HCT116 (cell line): Measurements from ENCODE around the gene CDKN2B-AS1. TPM values are rescaled to one million over a fixed set of nuclear protein-coding genes. Genes with fewer than 3 reads are reported as not detected.

Experiments
- ATAC-seq: fragments of 200-7000 bp; cut with Tn5 transposase; 2 replicates; pipeline ENCODE4 v1.9.1; 2020; ENCODE audit warnings: mild to moderate bottlenecking, moderate library complexity
- BruUV-seq: library from RNA; stranded (reverse); fragments of 400-500 nt; replicated peaks from 2 replicates; lab custom pipeline; 2021; lab: Mats Ljungman, UMichigan
- CTCF ChIA-PET: fragments of 300-600 bp; sonication (Branson Sonifier 250); formaldehyde crosslinking; loops from one replicate; lab custom pipeline; 2021; ENCODE audit warnings: antibody characterized with exemption; lab: Charles Lee
- POLR2A ChIA-PET: fragments of 300-600, 350-600 bp; sonication (Branson Sonifier 250); formaldehyde crosslinking; loops from one replicate; lab custom pipeline; 2021; ENCODE audit warnings: antibody characterized with exemption; lab: Charles Lee
- RAD21 ChIA-PET, 2 experiments: fragments of 300-600 bp; sonication (Branson Sonifier 250); formaldehyde crosslinking; loops; one replicate each; lab custom pipeline; 2023; ENCODE audit warnings: low total read pairs in 2 of 2; ENCODE audit not compliant: uncharacterized antibody in 2 of 2, unreplicated experiment in 2 of 2, low non-redundant PET in 1 of 2; lab: Charles Lee
- DNase-seq: peaks from one replicate; pipeline ENCODE4 v3.0.0-alpha.2; 2010; ENCODE audit warnings: low read depth, low spot score
- H2AFZ ChIP-seq: fragments of 200-600 bp; shearing (Covaris generic), sonication (generic); 2 replicates; pipeline ENCODE4 v1.6.1; 2017; ENCODE audit warnings: low read depth, mixed run types, mixed read lengths, antibody characterized with exemption, low read length; ENCODE audit not compliant: poor library complexity, severe bottlenecking
- H3K27ac ChIP-seq: 2 replicates; pipeline ENCODE4 v1.5.1; 2012; ENCODE audit warnings: low read depth, low read length
- H3K27me3 ChIP-seq: fragments of 200-600 bp; sonication (generic); 2 replicates; pipeline ENCODE4 v1.6.1; 2016; ENCODE audit warnings: mixed run types, low read length, mixed read lengths; ENCODE audit not compliant: insufficient read depth
- H3K36me3 ChIP-seq, 2 experiments: fragments of 200-500 bp in 1 of 2; fragments of 200-600 bp in 1 of 2; sonication (Bioruptor generic) in 1 of 2; sonication (generic) in 1 of 2; 2 replicates each; pipeline versions ENCODE4 v1.5.1 to v1.6.1; 2014 to 2016; ENCODE audit warnings: low read length in 2 of 2, inconsistent platforms in 1 of 2, mixed read lengths in 1 of 2, mixed run types in 1 of 2; ENCODE audit not compliant: insufficient read depth in 2 of 2, control insufficient read depth in 1 of 2
- H3K4me1 ChIP-seq, 2 experiments: fragments of 200-600 bp in 1 of 2; sonication (generic) in 1 of 2; 2 replicates each; pipeline versions ENCODE4 v1.5.1 to v1.6.1; 2012 to 2017; ENCODE audit warnings: low read length in 2 of 2, inconsistent platforms in 1 of 2, mild to moderate bottlenecking in 1 of 2, mixed read lengths in 1 of 2, mixed run types in 1 of 2, moderate library complexity in 1 of 2; ENCODE audit not compliant: insufficient read depth in 2 of 2, control insufficient read depth in 1 of 2
- H3K4me2 ChIP-seq: fragments of 200-600 bp; sonication (generic); 2 replicates; pipeline ENCODE4 v1.6.1; 2017; ENCODE audit warnings: mixed run types, low read length, mixed read lengths
- H3K4me3 ChIP-seq, 2 experiments: fragments of 200-600 bp in 1 of 2; sonication (generic) in 1 of 2; replicated peaks in 1 of 2; 2 replicates each; pipeline ENCODE4 v1.5.1; 2011 to 2016; ENCODE audit warnings: low read length in 2 of 2, control low read depth in 1 of 2, low read depth in 1 of 2, mild to moderate bottlenecking in 1 of 2, mixed read lengths in 1 of 2, mixed run types in 1 of 2
- H3K79me2 ChIP-seq: fragments of 200-600 bp; sonication (generic); 2 replicates; pipeline ENCODE4 v1.6.1; 2017; ENCODE audit warnings: mild to moderate bottlenecking, mixed run types, low read length, moderate library complexity, mixed read lengths; ENCODE audit not compliant: insufficient read depth
- H3K9ac ChIP-seq: fragments of 200-600 bp; sonication (generic); 2 replicates; pipeline ENCODE4 v1.6.1; 2016; ENCODE audit warnings: low read length, mixed read lengths
- H3K9me2 ChIP-seq: fragments of 200-600 bp; sonication (generic), shearing (Covaris generic); 2 replicates; pipeline ENCODE4 v1.6.1; 2017; ENCODE audit warnings: mixed run types, mild to moderate bottlenecking, moderate library complexity; ENCODE audit not compliant: insufficient read depth
- H3K9me3 ChIP-seq, 2 experiments: fragments of 200-500 bp in 1 of 2; fragments of 200-600 bp in 1 of 2; sonication (Bioruptor generic) in 1 of 2; sonication (generic) in 1 of 2; 2 replicates each; pipeline ENCODE4 v1.6.1; 2014 to 2017; ENCODE audit warnings: low read length in 2 of 2, mixed read lengths in 2 of 2, inconsistent platforms in 1 of 2, low read depth in 1 of 2, mild to moderate bottlenecking in 1 of 2, mixed run types in 1 of 2, moderate library complexity in 1 of 2; ENCODE audit not compliant: control insufficient read depth in 1 of 2, insufficient read depth in 1 of 2
- H4K20me1 ChIP-seq: fragments of 200-600 bp; sonication (generic), shearing (Covaris generic); 2 replicates; pipeline ENCODE4 v1.6.1; 2017; ENCODE audit warnings: mixed run types, mild to moderate bottlenecking, moderate library complexity; ENCODE audit not compliant: insufficient read depth
- EGR1 ChIP-seq: IDR thresholded peaks from 2 replicates; pipeline ENCODE4 v1.6.1; 2012; ENCODE audit warnings: low read depth
- EZH2phosphoT487 ChIP-seq: fragments of 200-600 bp; IDR thresholded peaks from 2 replicates; pipeline ENCODE4 v1.6.1; 2018; ENCODE audit warnings: antibody characterized with exemption, borderline replicate concordance
- FOSL1 ChIP-seq: IDR thresholded peaks from 2 replicates; pipeline ENCODE4 v1.6.1; 2012; ENCODE audit warnings: low read depth
- POLR2AphosphoS5 ChIP-seq: IDR thresholded peaks from 2 replicates; pipeline ENCODE4 v1.6.1; 2011; ENCODE audit warnings: mild to moderate bottlenecking, low read depth, low read length, moderate library complexity
- RAD21 ChIP-seq: IDR thresholded peaks from 2 replicates; pipeline ENCODE4 v1.6.1; 2012; ENCODE audit warnings: low read depth, mild to moderate bottlenecking
- SRF ChIP-seq: IDR thresholded peaks from 2 replicates; pipeline ENCODE4 v1.6.1; 2012; ENCODE audit warnings: low read depth
- TCF7L2 ChIP-seq: IDR thresholded peaks from 2 replicates; pipeline ENCODE4 v1.7.0; 2011; ENCODE audit warnings: borderline replicate concordance, inconsistent platforms; ENCODE audit not compliant: insufficient read depth, insufficient read length; ENCODE audit errors: extremely low read depth
- YY1 ChIP-seq: IDR thresholded peaks from 2 replicates; pipeline ENCODE4 v1.6.1; 2011; ENCODE audit warnings: low read length, low read depth, moderate library complexity, mild to moderate bottlenecking; ENCODE audit not compliant: insufficient replicate concordance; ENCODE audit errors: extremely low read depth
- ZFX ChIP-seq: fragments of 450-650 bp; IDR thresholded peaks from 2 replicates; pipeline ENCODE4 v1.6.1; 2017
- intact Hi-C: fragments of 100-400 bp; cut with micrococcal nuclease; formaldehyde crosslinking; loops from 2 replicates; pipeline ENCODE4 v1.10.0; 2022
- total RNA-seq: library from RNA; stranded (reverse); gene quantifications from one replicate; pipeline ENCODE4 v1.2.1, GENCODE V29; 2021; ENCODE audit not compliant: unreplicated experiment
- TF ChIP-seq, protein P1 (sequence below), 3 experiments: fragments of 200-600 bp in 1 of 3; sonication (generic) in 1 of 3; IDR thresholded peaks in 2 of 3; conservative IDR thresholded peaks in 1 of 3; 2 replicates each; pipeline ENCODE4 v1.5.1; 2012 to 2017; ENCODE audit warnings: low read depth in 2 of 3, low read length in 2 of 3, antibody characterized with exemption in 1 of 3, borderline replicate concordance in 1 of 3, control low read depth in 1 of 3, mild to moderate bottlenecking in 1 of 3, mixed read lengths in 1 of 3, mixed run types in 1 of 3, moderate library complexity in 1 of 3; ENCODE audit not compliant: insufficient read depth in 1 of 3
- TF ChIP-seq, protein P2 (sequence below): IDR thresholded peaks from 2 replicates; pipeline ENCODE4 v1.6.1; 2012
- TF ChIP-seq, protein P3 (sequence below): IDR thresholded peaks from 2 replicates; pipeline ENCODE4 v1.6.1; 2011; ENCODE audit warnings: mild to moderate bottlenecking, low read length, moderate library complexity; ENCODE audit not compliant: insufficient replicate concordance; ENCODE audit errors: extremely low read depth
- TF ChIP-seq, protein P4 (sequence below): IDR thresholded peaks from 2 replicates; pipeline ENCODE4 v1.6.1; 2012

Gene CDKN2B-AS1
- total RNA-seq, 1 experiment from 2014 or later = 1.7 TPM

DNA sequence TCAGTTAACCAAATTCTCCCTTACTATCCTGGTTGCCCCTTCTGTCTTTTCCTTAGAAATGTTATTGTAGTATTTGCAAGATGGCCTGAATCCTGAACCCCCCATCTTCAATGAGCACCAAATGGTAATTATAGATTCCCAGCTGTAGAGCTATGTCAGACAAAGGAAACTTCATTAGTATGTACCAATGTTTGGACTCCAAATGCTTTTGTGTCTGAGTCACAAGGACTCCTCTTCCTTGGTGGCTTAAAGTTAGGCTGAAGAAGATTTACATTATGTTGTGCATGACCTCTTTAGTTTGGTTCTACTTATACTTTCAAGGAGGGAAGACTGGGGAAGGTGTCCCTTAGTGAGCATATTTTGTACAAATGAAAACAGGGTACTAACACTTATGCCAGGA is 120.4 kb downstream of the CDKN2B-AS1 start:
- Histone ChIP-seq H3K79me2 (no peaks in the 10 kb centered on the region), H3K4me1 (peaks cover 0 to 4% of the 10 kb centered on the region in 2 experiments; a peak in 1 of 4 replicates), H3K36me3 (no peaks in the 10 kb centered on the region), H2AFZ (no peak overlapping the region), H3K9ac (no peak overlapping the region), H4K20me1 (no peaks in the 10 kb centered on the region), H3K9me3 (no peaks in the 10 kb centered on the region), H3K4me3 (no peak overlapping the region), H3K27me3 (no peaks in the 10 kb centered on the region), H3K9me2 (no peaks in the 10 kb centered on the region), H3K27ac (no peak overlapping the region), H3K4me2 (no peak overlapping the region)
- TF ChIP-seq, protein P1, sequence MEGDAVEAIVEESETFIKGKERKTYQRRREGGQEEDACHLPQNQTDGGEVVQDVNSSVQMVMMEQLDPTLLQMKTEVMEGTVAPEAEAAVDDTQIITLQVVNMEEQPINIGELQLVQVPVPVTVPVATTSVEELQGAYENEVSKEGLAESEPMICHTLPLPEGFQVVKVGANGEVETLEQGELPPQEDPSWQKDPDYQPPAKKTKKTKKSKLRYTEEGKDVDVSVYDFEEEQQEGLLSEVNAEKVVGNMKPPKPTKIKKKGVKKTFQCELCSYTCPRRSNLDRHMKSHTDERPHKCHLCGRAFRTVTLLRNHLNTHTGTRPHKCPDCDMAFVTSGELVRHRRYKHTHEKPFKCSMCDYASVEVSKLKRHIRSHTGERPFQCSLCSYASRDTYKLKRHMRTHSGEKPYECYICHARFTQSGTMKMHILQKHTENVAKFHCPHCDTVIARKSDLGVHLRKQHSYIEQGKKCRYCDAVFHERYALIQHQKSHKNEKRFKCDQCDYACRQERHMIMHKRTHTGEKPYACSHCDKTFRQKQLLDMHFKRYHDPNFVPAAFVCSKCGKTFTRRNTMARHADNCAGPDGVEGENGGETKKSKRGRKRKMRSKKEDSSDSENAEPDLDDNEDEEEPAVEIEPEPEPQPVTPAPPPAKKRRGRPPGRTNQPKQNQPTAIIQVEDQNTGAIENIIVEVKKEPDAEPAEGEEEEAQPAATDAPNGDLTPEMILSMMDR (IDR thresholded peaks at IDR 0.05 in 2 of 3, conservative IDR thresholded peaks at IDR 0.05 in 1 of 3; ENCODE audit: borderline replicate concordance in 1 of 3, insufficient read depth in 1 of 3, low read depth in 2 of 3, low read length in 2 of 3) = no peak
- TF ChIP-seq, protein P2, sequence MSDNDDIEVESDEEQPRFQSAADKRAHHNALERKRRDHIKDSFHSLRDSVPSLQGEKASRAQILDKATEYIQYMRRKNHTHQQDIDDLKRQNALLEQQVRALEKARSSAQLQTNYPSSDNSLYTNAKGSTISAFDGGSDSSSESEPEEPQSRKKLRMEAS = no peak
- TF ChIP-seq, protein P3, sequence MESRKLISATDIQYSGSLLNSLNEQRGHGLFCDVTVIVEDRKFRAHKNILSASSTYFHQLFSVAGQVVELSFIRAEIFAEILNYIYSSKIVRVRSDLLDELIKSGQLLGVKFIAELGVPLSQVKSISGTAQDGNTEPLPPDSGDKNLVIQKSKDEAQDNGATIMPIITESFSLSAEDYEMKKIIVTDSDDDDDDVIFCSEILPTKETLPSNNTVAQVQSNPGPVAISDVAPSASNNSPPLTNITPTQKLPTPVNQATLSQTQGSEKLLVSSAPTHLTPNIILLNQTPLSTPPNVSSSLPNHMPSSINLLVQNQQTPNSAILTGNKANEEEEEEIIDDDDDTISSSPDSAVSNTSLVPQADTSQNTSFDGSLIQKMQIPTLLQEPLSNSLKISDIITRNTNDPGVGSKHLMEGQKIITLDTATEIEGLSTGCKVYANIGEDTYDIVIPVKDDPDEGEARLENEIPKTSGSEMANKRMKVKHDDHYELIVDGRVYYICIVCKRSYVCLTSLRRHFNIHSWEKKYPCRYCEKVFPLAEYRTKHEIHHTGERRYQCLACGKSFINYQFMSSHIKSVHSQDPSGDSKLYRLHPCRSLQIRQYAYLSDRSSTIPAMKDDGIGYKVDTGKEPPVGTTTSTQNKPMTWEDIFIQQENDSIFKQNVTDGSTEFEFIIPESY = no peak
- TF ChIP-seq EZH2phosphoT487 = no peak
- TF ChIP-seq ZFX = no peak
- TF ChIP-seq, protein P4, sequence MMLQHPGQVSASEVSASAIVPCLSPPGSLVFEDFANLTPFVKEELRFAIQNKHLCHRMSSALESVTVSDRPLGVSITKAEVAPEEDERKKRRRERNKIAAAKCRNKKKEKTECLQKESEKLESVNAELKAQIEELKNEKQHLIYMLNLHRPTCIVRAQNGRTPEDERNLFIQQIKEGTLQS = no peak
- no peak for TF ChIP-seq YY1
- no peak for TF ChIP-seq TCF7L2
- TF ChIP-seq RAD21 = no peak
- no peak for TF ChIP-seq POLR2AphosphoS5
- no peak for TF ChIP-seq EGR1
- no peak for TF ChIP-seq SRF
- no peak for TF ChIP-seq FOSL1
- intact Hi-C loops = loop anchor here (5.0 kb wide), 2 partner anchors 97 to 108 kb away; partner anchors contain the start of gene CDKN2B
- DNase-seq = no peak
- POLR2A ChIA-PET = no interaction called here
- BruUV-seq = no TSS peak
- CTCF ChIA-PET = no interaction called here
- no peak for ATAC-seq
- RAD21 ChIA-PET = no interaction called here
